Right atrium auricular region (tissue), 2 donors: ENCODE results near the gene EBI3. TPM values are rescaled to one million over a fixed set of nuclear protein-coding genes. Genes with fewer than 3 reads are reported as not detected.
A peak's percentile ranks its signal among the peaks of the same experiment; 100 is the strongest.
"Not testable (repeated sequence)": the region's sequence is repeated elsewhere in the genome, so short reads cannot be mapped to it uniquely, and the experiment has no call there.

Experiments used
- DNase-seq: peaks from one replicate; pipeline ENCODE4 v3.0.0-alpha.2; 2019; ENCODE audit warnings: low spot score
- H3K27ac ChIP-seq, 2 donors: fragments of 200-600 bp; sonication (generic); 1 replicate in 1 of 2; 2 replicates in 1 of 2; pipeline ENCODE4 v1.5.1; 2016 to 2019
- H3K27me3 ChIP-seq, 2 donors: fragments of 200-600 bp; sonication (generic); one replicate each; pipeline versions ENCODE4 v1.5.1 to v1.6.0; 2017 to 2019
- H3K36me3 ChIP-seq: fragments of 200-600 bp; sonication (generic); one replicate; pipeline ENCODE4 v1.5.1; 2016
- H3K4me1 ChIP-seq, 2 donors: fragments of 200-600 bp; sonication (generic); one replicate each; pipeline versions ENCODE4 v1.5.1 to v1.6.0; 2017 to 2019
- H3K4me3 ChIP-seq, 2 donors: fragments of 200-600 bp; sonication (generic); 1 replicate in 1 of 2; 2 replicates in 1 of 2; pipeline ENCODE4 v1.5.1; 2017 to 2019; ENCODE audit warnings: mild to moderate bottlenecking in 1 of 2, moderate library complexity in 1 of 2
- H3K9me3 ChIP-seq, 2 donors: fragments of 200-600 bp; sonication (generic); one replicate each; pipeline ENCODE4 v1.5.1; 2019
- CTCF ChIP-seq, 2 donors: fragments of 200-600 bp; sonication (generic); IDR thresholded peaks; one replicate each; pipeline ENCODE4 v1.5.1; 2019; ENCODE audit warnings: antibody characterized with exemption in 2 of 2
- total RNA-seq, 2 donors: library from RNA; depleted of rRNA; stranded (reverse); fragments of >200 nt; gene quantifications; one replicate each; pipeline ENCODE4 v1.1.0, GENCODE V29; 2016

The EBI3 gene
- total RNA-seq, 2 donors from 2014 or later = 1.7 to 2.6 TPM

GRCh38 chr19:4234862-4235201 lies 5.5 kb downstream of the EBI3 start:
- H3K36me3 ChIP-seq = no peaks in the 10 kb centered on the region
- no peaks in the 10 kb centered on the region for H3K27me3 ChIP-seq
- H3K4me1 ChIP-seq = no peaks in the 10 kb centered on the region
- TF ChIP-seq CTCF (IDR thresholded peaks at IDR 0.05) = no peak
- H3K4me3 ChIP-seq = no peak overlapping the region
- no peak overlapping the region for H3K27ac ChIP-seq
- no peaks in the 10 kb centered on the region for H3K9me3 ChIP-seq
- DNase-seq = no peak

- not testable (repeated sequence) for H3K27me3 ChIP-seq
Observed at GRCh38 chr19:4237510-4237909, 8.2 kb downstream of the EBI3 start.

GRCh38 chr19:4238831-4239230 lies 9.5 kb downstream of the EBI3 start:
- no peaks in the 10 kb centered on the region for H3K27me3 ChIP-seq
- no peak for DNase-seq
- H3K36me3 ChIP-seq = no peaks in the 10 kb centered on the region

More at GRCh38 chr19:4237510-4237909, 8.2 kb downstream of the EBI3 start:
- not testable (repeated sequence) for H3K27ac ChIP-seq, H3K4me3 ChIP-seq, H3K4me1 ChIP-seq, DNase-seq, H3K36me3 ChIP-seq
- H3K9me3 ChIP-seq = peaks cover 0 to 12% of the 10 kb centered on the region in 2 donors

GRCh38 chr19:4241824-4242430 lies 12.6 kb downstream of the EBI3 start:
- H3K9me3 ChIP-seq = peaks cover 0 to 12% of the 10 kb centered on the region in 2 donors
- no peak for DNase-seq
- no peaks in the 10 kb centered on the region for H3K36me3 ChIP-seq
- no peak overlapping the region for H3K4me3 ChIP-seq
- H3K27ac ChIP-seq = no peak overlapping the region
- no peak for TF ChIP-seq CTCF (IDR thresholded peaks at IDR 0.05)
- H3K4me1 ChIP-seq = peaks cover 0 to 4% of the 10 kb centered on the region in 2 donors
- H3K27me3 ChIP-seq = no peaks in the 10 kb centered on the region

More at GRCh38 chr19:4238831-4239230, 9.5 kb downstream of the EBI3 start:
- peaks cover 0 to 12% of the 10 kb centered on the region in 2 donors for H3K9me3 ChIP-seq
- no peak for TF ChIP-seq CTCF (IDR thresholded peaks at IDR 0.05)
- no peak overlapping the region for H3K4me3 ChIP-seq
- H3K4me1 ChIP-seq = no peaks in the 10 kb centered on the region
- H3K27ac ChIP-seq = no peak overlapping the region

GRCh38 chr19:4245938-4246337 lies 16.6 kb downstream of the EBI3 start:
- not testable (repeated sequence) for DNase-seq, H3K27ac ChIP-seq, H3K27me3 ChIP-seq, H3K4me3 ChIP-seq
- H3K9me3 ChIP-seq = peaks cover 0 to 12% of the 10 kb centered on the region in 2 donors
- peaks cover 0 to 12% of the 10 kb centered on the region in 2 donors for H3K4me1 ChIP-seq
- H3K36me3 ChIP-seq = peaks cover 19% of the 10 kb centered on the region

- Histone ChIP-seq H3K4me3 (peak within 1 kb of the TSS; percentile 65 to 68), H3K36me3 (peaks cover 29% of the 10 kb centered on the region), H3K4me1 (peaks cover 0 to 12% of the 10 kb centered on the region in 2 donors), H3K9me3 (peaks cover 0 to 6% of the 10 kb centered on the region in 2 donors), H3K27me3 (no peaks in the 10 kb centered on the region), H3K27ac (peak within 1 kb of the TSS; percentile 93 to 94)
- TF ChIP-seq CTCF (IDR thresholded peaks at IDR 0.05) = peak in 1 of 2 donors; percentile 44
- DNase-seq = peak; percentile 98
Observed at GRCh38 chr19:4246767-4247593, 17.7 kb downstream of the EBI3 start, which contains the start of gene YJU2. TSS of gene YJU2 (plus strand) at chr19:4247080. CDS start at chr19:4247147, 67 bp downstream.
